Bronchial epithelial cell (primary cell): ENCODE measurements around the gene HOXB2. TPM values are rescaled to one million over a fixed set of nuclear protein-coding genes. Genes with fewer than 3 reads are reported as not detected.

Experiments used
- DNase-seq: peaks from one replicate; pipeline ENCODE4 v3.0.0-alpha.2; 2010; ENCODE audit warnings: low read depth
- FAIRE-seq: peaks from 2 replicates; lab custom pipeline; 2011; peaks lifted over from hg19 to GRCh38; lab: Jason Lieb, UNC
- H3K27me3 ChIP-seq: 2 replicates; pipeline ENCODE4 v1.5.1; 2011; ENCODE audit warnings: low read length; ENCODE audit not compliant: control insufficient read depth, insufficient read depth
- H3K36me3 ChIP-seq: 2 replicates; pipeline ENCODE4 v1.5.1; 2011; ENCODE audit warnings: low read length; ENCODE audit not compliant: control insufficient read depth, insufficient read depth
- H3K4me3 ChIP-seq: 2 replicates; pipeline ENCODE4 v1.5.1; 2011; ENCODE audit warnings: mild to moderate bottlenecking, low read depth, low read length, control low read depth
- total RNA-seq: library from RNA; depleted of rRNA; stranded (reverse); fragments of >200 nt; gene quantifications from 2 replicates; pipeline ENCODE4 v1.2.1, GENCODE V29; 2014
- TF ChIP-seq, protein P1 (sequence below): IDR thresholded peaks from 2 replicates; pipeline ENCODE4 v1.5.1; 2011; ENCODE audit warnings: mild to moderate bottlenecking, moderate library complexity, low read length, control low read depth, inconsistent platforms; ENCODE audit not compliant: insufficient read depth, severe bottlenecking

HOXB2 gene
- total RNA-seq, 1 donor from 2014 or later, result not detected

DNA sequence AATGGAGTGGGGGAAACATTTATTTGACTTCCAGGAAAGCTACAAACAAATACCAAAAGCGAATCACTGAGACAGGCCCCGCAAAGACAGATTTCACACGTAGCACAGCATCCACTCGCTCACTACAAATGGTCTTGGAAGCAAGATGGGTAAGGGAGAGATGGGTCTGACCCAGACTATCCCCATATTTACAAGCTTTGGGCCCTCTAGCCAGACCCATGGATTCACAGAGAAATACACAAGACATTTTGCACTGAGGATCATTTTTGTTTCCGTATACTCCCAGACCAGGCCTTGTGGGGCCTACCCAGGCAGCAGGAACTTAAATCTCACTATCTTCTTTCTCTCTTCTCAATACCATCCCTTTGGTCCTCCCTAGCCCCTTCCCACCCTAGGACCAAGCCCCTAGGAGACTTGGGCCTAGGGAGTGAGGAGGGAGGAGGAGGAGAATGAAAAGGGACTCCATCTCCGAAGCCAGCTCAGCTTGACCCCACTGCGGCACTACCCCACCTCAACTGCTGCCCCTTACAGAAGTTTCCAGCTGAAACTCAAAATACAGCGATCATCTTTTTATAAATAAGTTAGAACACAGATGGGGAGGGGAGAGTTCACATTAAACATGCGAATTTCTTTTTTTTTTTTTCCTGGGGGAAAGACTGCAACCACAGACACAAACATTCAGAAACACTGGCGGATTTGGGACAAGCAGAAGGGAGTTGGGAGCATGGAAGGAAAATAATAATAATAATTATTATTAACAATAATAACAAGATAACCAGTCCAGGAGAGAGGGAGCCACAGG lies 46.5 kb upstream of the HOXB2 start:
- TF ChIP-seq, protein P1, sequence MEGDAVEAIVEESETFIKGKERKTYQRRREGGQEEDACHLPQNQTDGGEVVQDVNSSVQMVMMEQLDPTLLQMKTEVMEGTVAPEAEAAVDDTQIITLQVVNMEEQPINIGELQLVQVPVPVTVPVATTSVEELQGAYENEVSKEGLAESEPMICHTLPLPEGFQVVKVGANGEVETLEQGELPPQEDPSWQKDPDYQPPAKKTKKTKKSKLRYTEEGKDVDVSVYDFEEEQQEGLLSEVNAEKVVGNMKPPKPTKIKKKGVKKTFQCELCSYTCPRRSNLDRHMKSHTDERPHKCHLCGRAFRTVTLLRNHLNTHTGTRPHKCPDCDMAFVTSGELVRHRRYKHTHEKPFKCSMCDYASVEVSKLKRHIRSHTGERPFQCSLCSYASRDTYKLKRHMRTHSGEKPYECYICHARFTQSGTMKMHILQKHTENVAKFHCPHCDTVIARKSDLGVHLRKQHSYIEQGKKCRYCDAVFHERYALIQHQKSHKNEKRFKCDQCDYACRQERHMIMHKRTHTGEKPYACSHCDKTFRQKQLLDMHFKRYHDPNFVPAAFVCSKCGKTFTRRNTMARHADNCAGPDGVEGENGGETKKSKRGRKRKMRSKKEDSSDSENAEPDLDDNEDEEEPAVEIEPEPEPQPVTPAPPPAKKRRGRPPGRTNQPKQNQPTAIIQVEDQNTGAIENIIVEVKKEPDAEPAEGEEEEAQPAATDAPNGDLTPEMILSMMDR, result no peak
- FAIRE-seq, result no peak
- Histone ChIP-seq H3K4me3 (no peak overlapping the region), H3K36me3 (no peaks in the 10 kb centered on the region), H3K27me3 (peaks cover 84% of the 10 kb centered on the region)
- no peak for DNase-seq

DNA sequence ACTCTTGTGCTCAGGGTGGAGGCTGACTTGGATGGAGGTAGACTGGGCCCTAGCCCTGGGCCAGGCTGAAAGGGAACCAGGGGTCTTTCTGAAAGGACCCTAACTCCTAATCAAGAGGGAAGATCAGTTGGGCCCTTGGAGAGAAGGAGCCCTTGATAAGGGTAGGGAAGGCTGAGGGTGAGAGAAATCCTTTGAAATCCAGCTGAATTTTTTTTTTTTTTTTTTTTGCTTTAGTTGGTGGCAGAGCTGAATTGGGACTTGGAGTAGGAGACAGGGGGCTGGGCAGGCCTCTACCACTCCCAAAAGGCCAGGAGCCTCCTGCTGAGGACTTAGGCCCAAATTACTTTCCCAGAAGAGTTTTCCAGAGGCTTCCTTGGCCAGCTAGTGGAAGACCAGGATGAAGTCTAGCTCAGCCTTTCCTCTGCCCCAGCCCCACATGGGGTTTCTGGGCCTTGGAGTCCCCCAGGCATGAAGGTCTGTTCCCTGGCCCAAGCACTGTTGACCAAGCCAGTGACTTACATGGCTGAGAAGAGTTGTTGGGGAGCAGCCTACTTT lies 45.8 kb upstream of the HOXB2 start:
- FAIRE-seq, result no peak
- DNase-seq, result no peak
- TF ChIP-seq, protein P1, result no peak
- peaks cover 84% of the 10 kb centered on the region for H3K27me3 ChIP-seq
- H3K4me3 ChIP-seq, result no peak overlapping the region
- H3K36me3 ChIP-seq, result no peaks in the 10 kb centered on the region

DNA sequence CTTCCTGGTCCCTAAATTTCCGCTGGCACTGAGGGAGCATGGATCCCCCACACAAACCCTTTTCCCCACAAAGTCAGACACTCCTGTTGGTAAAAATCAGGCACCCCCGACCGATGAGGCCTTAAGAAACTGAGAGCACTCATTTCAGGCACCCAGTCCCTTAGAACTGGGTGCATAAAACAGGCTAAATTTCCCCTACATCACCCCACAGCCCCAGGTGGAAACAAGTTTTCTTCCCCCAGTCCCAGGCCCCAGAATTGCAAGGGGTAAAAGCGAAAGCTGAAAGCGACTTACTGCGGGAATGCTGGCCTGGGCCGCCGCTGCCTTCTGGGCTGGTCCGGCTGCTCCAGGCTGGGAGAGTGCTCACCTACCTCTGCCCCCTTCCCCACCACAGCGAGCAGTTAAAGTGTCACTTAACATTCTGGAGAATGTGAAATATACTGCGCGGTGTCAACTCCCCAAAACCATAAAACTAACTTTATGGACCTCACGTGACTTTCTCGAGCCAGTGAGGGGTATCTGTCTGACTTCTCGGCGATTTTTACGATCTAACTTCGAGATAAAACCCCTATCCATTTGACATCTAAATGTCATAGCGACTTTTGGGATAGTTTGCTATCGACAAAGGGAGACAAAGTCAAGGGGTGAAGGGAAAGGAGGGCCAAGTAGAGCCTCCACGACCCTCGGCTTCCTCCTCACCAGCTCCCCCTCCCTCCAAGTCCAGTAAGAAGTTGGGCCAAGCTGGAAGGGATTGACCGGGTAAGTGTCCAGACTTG lies 45.1 kb upstream of the HOXB2 start, which contains the start of gene HOXB3:
HOXB3 (minus strand) TSS at position 411 of the 776 bp plus-strand sequence. CDS start 37,767 bp downstream, outside the sequence.
- peaks cover 82% of the 10 kb centered on the region for H3K27me3 ChIP-seq
- H3K4me3 ChIP-seq, result no peak within 1 kb of the TSS
- TF ChIP-seq, protein P1, result no peak
- H3K36me3 ChIP-seq, result no peaks in the 10 kb centered on the region
- DNase-seq (no peak), FAIRE-seq (no peak)

DNA sequence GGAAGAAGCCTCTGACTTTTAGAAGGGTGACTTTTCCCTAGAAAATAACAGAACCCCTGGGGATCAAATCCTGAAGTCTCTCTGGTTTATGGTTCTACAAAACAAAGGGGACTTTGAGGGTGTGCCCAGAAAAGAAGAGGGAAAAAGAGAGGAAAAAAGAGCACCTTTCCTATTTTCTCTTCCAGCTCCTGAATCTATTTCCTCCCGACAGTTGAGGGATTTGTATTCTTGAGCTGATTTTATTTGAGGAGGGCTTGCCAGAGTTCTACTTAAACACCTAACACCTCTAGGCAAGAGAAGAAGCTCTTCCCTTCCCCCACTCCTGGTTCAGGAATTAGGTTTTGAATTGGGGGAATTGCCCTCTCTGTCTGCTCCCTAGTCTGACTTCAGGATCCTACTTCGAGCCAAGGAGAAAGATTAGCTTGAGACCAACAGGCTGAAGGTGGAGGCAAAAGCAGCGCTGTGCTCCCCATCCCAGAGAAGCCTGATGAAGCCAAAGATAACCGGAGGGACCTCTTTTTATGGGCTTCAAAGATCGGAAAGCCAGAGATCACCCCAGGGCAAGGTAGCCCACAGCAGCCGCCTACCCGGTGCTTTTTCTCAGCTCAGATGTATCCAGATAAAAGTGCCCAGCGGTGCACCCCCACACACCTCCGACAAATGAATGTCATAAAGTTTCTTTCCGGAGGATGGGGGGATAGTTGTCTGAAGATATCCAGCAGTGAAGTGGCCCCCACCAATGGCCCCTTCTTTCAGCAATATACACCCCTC lies 44.3 kb upstream of the HOXB2 start:
- FAIRE-seq, result no peak
- TF ChIP-seq, protein P1, result no peak
- H3K4me3 ChIP-seq, result no peak overlapping the region
- peaks cover 79% of the 10 kb centered on the region for H3K27me3 ChIP-seq
- no peaks in the 10 kb centered on the region for H3K36me3 ChIP-seq
- no peak for DNase-seq

DNA sequence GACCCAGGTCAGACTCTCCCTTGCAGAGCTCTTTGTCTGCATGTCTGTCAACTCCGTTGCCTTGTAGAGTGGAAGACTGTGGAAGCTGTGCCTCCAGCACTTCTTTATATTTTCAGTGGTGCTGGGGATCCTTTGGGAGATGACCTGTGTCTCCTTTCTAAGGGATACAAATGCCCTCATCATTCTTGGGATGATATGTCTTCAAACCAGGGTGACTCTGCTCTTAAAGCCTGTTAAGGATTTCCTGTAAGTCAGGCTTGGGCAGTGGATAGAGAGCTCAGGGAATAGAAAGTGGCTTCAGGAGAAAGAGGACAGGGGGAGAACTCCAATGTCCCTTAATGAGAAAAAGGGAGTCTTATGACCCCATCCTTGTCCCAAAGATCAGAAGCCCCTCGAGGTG lies 43.6 kb upstream of the HOXB2 start:
- H3K36me3 ChIP-seq, result no peaks in the 10 kb centered on the region
- FAIRE-seq, result no peak
- H3K4me3 ChIP-seq, result no peak overlapping the region
- no peak for DNase-seq
- TF ChIP-seq, protein P1, result no peak
- H3K27me3 ChIP-seq, result peaks cover 81% of the 10 kb centered on the region
